HuH-7 (cell line): ENCODE measurements around the gene SERPINB8.

ENCODE experiments used
- DNase-seq: peaks from one replicate; pipeline ENCODE4 v3.0.0; 2011; ENCODE audit warnings: low spot score

Gene SERPINB8

GRCh38 chr18:64019922-64020756 lies 50.3 kb downstream of the SERPINB8 start:
- DNase-seq: no peak

- DNase-seq: no peak
Measured at GRCh38 chr18:64026350-64026749, 56.5 kb downstream of the SERPINB8 start.

GRCh38 chr18:64027931-64028695 lies 58.2 kb downstream of the SERPINB8 start:
- no peak for DNase-seq

GRCh38 chr18:64029096-64029495 lies 59.2 kb downstream of the SERPINB8 start:
- DNase-seq: no peak

GRCh38 chr18:64031411-64031810 lies 61.5 kb downstream of the SERPINB8 start:
- DNase-seq: no peak

GRCh38 chr18:64032312-64032711 lies 62.4 kb downstream of the SERPINB8 start:
- DNase-seq: no peak

- DNase-seq: peak; percentile 63
Measured at GRCh38 chr18:64037812-64038414, 68.0 kb downstream of the SERPINB8 start.
